Endothelial cell of umbilical vein (primary cell): Measurements from ENCODE around the gene DIO1. TPM values are rescaled to one million over a fixed set of nuclear protein-coding genes. Genes with fewer than 3 reads are reported as not detected.

Experiments used
- BruUV-seq: library from RNA; stranded (reverse); fragments of 400-500 nt; replicated peaks from 2 replicates; lab custom pipeline; 2021; lab: Mats Ljungman, UMichigan
- CTCF ChIA-PET: fragments of 300-600, 350-600 bp; sonication (Branson Sonifier 250); formaldehyde crosslinking; loops from one replicate; lab custom pipeline; 2021; ENCODE audit warnings: antibody characterized with exemption, inconsistent platforms; lab: Charles Lee
- POLR2A ChIA-PET: fragments of 300-600, 350-600 bp; sonication (Branson Sonifier 250); formaldehyde crosslinking; loops from one replicate; lab custom pipeline; 2021; ENCODE audit warnings: antibody characterized with exemption, inconsistent platforms; lab: Charles Lee
- DNase-seq: peaks from one replicate; pipeline ENCODE4 v3.0.0-alpha.2; 2011; ENCODE audit warnings: low read depth, low spot score
- FAIRE-seq: peaks from 2 replicates; lab custom pipeline; 2011; peaks lifted over from hg19 to GRCh38; lab: Jason Lieb, UNC
- H2AFZ ChIP-seq: 2 replicates; pipeline ENCODE4 v1.6.0; 2012; ENCODE audit warnings: low read depth, low read length, control low read depth, inconsistent platforms
- H3K27ac ChIP-seq: 2 replicates; pipeline ENCODE4 v1.5.1; 2011; ENCODE audit warnings: low read depth, mild to moderate bottlenecking, control low read depth, low read length, moderate library complexity; ENCODE audit not compliant: insufficient read depth
- H3K27me3 ChIP-seq, 2 experiments: 2 replicates each; pipeline versions ENCODE4 v1.6.0 to v1.6.1; 2011; ENCODE audit warnings: low read length in 2 of 2, mixed read lengths in 1 of 2; ENCODE audit not compliant: control insufficient read depth in 2 of 2, insufficient read depth in 2 of 2
- H3K36me3 ChIP-seq, 2 experiments: 2 replicates in 1 of 2; 3 replicates in 1 of 2; pipeline ENCODE4 v1.5.1; 2011; ENCODE audit warnings: low read length in 2 of 2, mild to moderate bottlenecking in 1 of 2, moderate library complexity in 1 of 2; ENCODE audit not compliant: control insufficient read depth in 2 of 2, insufficient read depth in 2 of 2; ENCODE audit errors: extremely low read depth in 1 of 2
- H3K4me1 ChIP-seq: 3 replicates; pipeline ENCODE4 v1.5.1; 2011; ENCODE audit warnings: mild to moderate bottlenecking, low read length; ENCODE audit not compliant: control insufficient read depth, insufficient read depth; ENCODE audit errors: extremely low read depth
- H3K4me2 ChIP-seq: 2 replicates; pipeline ENCODE4 v1.6.1; 2011; ENCODE audit warnings: low read length, control low read depth, mixed read lengths; ENCODE audit not compliant: insufficient read depth
- H3K4me3 ChIP-seq, 3 experiments: fragments of 200-600 bp in 1 of 3; sonication (generic), shearing (Covaris generic) in 1 of 3; replicated peaks in 1 of 3; 2 replicates each; pipeline ENCODE4 v1.5.1; 2011 to 2016; ENCODE audit warnings: control low read depth in 3 of 3, low read length in 3 of 3, mild to moderate bottlenecking in 2 of 3, inconsistent platforms in 1 of 3, low read depth in 1 of 3, moderate library complexity in 1 of 3; ENCODE audit not compliant: insufficient read depth in 1 of 3
- H3K79me2 ChIP-seq: 2 replicates; pipeline ENCODE4 v1.6.0; 2012; ENCODE audit warnings: low read length, inconsistent platforms; ENCODE audit not compliant: control insufficient read depth, insufficient read depth
- H3K9ac ChIP-seq: replicated peaks from 2 replicates; pipeline ENCODE3; 2011; ENCODE audit warnings: low read length, control low read depth; ENCODE audit not compliant: insufficient read depth; ENCODE audit errors: extremely low read depth
- H3K9me1 ChIP-seq: replicated peaks from 3 replicates; pipeline ENCODE4 v1.6.0; 2011; ENCODE audit warnings: mild to moderate bottlenecking, low read length; ENCODE audit not compliant: control insufficient read depth, insufficient read depth; ENCODE audit errors: extremely low read depth
- H3K9me3 ChIP-seq: replicated peaks from 2 replicates; pipeline ENCODE4 v1.5.1; 2012; ENCODE audit warnings: low read length, inconsistent platforms; ENCODE audit not compliant: control insufficient read depth, insufficient read depth
- H4K20me1 ChIP-seq: replicated peaks from 2 replicates; pipeline ENCODE3; 2011; ENCODE audit warnings: mild to moderate bottlenecking, low read length; ENCODE audit not compliant: control insufficient read depth, insufficient read depth; ENCODE audit errors: extremely low read depth
- EZH2 ChIP-seq: IDR thresholded peaks from 2 replicates; pipeline ENCODE4 v1.6.1; 2012; ENCODE audit warnings: borderline replicate concordance, low read depth, mild to moderate bottlenecking, moderate library complexity, low read length, inconsistent platforms; ENCODE audit not compliant: severe bottlenecking
- GATA2 ChIP-seq: IDR thresholded peaks from 2 replicates; pipeline ENCODE4 v1.7.0; 2011; ENCODE audit warnings: low read depth, mild to moderate bottlenecking, moderate library complexity, mixed read lengths, low read length; ENCODE audit not compliant: insufficient read length, insufficient read depth
- JUN ChIP-seq: IDR thresholded peaks from 2 replicates; pipeline ENCODE4 v1.6.1; 2011; ENCODE audit warnings: borderline replicate concordance, low read depth; ENCODE audit not compliant: insufficient read length, insufficient read depth
- POLR2A ChIP-seq: IDR thresholded peaks from 2 replicates; pipeline ENCODE4 v1.6.1; 2012; ENCODE audit warnings: low read depth, mild to moderate bottlenecking, control low read depth, low read length
- POLR2AphosphoS5 ChIP-seq: IDR thresholded peaks from 2 replicates; pipeline ENCODE4 v1.6.1; 2012; ENCODE audit warnings: low read depth, mild to moderate bottlenecking, control low read depth, low read length, moderate library complexity; ENCODE audit not compliant: insufficient read depth
- dilution Hi-C: fragments of 300-500 bp; cut with MboI; formaldehyde crosslinking; loops from one replicate; pipeline ENCODE4 v1.15.0; 2019; ENCODE audit warnings: low sequenced_read_pairs; ENCODE audit not compliant: extremely low pct_ligation_motif_present
- intact Hi-C: fragments of 100-400 bp; cut with micrococcal nuclease; formaldehyde crosslinking; loops from one replicate; pipeline ENCODE4 v1.10.0; 2022
- polyA plus RNA-seq, 4 experiments: library from polyadenylated mRNA; depleted of rRNA in 3 of 4; stranded (reverse) in 3 of 4; unstranded in 1 of 4; fragments of >200 nt; gene quantifications; 2 replicates each; pipeline versions ENCODE4 v1.2.1 to v1.2.3, GENCODE V29; 2011 to 2012; ENCODE audit warnings: missing spikeins in 1 of 4
- total RNA-seq: library from RNA; stranded (reverse); gene quantifications from 2 replicates; pipeline ENCODE4 v1.2.3, GENCODE V29; 2021
- TF ChIP-seq, protein P1 (sequence below), 2 donors: IDR thresholded peaks; 1 replicate in 1 of 2; 2 replicates in 1 of 2; pipeline ENCODE4 v1.5.1; 2011; ENCODE audit warnings: low read length in 2 of 2, mild to moderate bottlenecking in 2 of 2, moderate library complexity in 2 of 2, control low read depth in 1 of 2, inconsistent platforms in 1 of 2, low read depth in 1 of 2; ENCODE audit not compliant: insufficient read depth in 1 of 2; ENCODE audit errors: extremely low read depth in 1 of 2

DIO1 gene
- total and polyA plus RNA-seq, 2 donors (not counting 3 experiments of a cell fraction or from before 2014, with no cell fraction given) = not detected

DNA sequence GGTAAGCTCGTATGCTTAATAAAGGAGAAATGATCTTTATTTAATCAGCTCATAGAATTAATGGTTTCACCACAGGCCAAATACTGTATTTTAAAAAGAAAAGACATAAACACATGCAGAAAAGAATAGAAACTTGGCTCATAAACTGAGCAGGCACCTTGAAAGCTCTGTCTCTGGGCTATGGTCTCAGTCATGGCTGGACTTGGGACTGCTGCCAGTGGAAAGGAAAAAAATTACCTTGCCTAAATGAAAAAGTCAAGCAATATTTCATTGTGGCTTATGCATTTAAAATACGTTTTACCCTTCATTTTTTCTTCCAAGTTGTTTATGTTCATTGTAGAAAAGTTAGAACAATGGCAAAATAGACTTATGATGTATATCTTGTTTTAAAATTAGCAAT lies 60.1 kb downstream of the DIO1 start:
- no TSS peak for BruUV-seq
- ChIA-PET POLR2A (no interaction called here), CTCF (interaction anchor here (1.3 to 7.6 kb wide), 3 partner anchors 9 to 93 kb away, joined by 9 to 81 read pairs (median 10); partner anchors contain the start of gene IFT25)
- Histone ChIP-seq H3K79me2 (peaks cover 12% of the 10 kb centered on the region), H3K4me3 (no peak overlapping the region), H3K4me1 (peaks cover 7% of the 10 kb centered on the region), H3K27me3 (no peaks in the 10 kb centered on the region), H3K36me3 (peaks cover 10 to 13% of the 10 kb centered on the region in 2 experiments), H3K9me1 (no peaks in the 10 kb centered on the region), H3K4me2 (no peak overlapping the region), H3K9ac (no peak overlapping the region), H4K20me1 (no peaks in the 10 kb centered on the region), H2AFZ (no peak overlapping the region), H3K27ac (no peak overlapping the region), H3K9me3 (no peaks in the 10 kb centered on the region)
- dilution Hi-C loops (no loop called here), intact Hi-C loops (no loop called here)
- TF ChIP-seq POLR2A = no peak
- TF ChIP-seq GATA2 = no peak
- TF ChIP-seq, protein P1, sequence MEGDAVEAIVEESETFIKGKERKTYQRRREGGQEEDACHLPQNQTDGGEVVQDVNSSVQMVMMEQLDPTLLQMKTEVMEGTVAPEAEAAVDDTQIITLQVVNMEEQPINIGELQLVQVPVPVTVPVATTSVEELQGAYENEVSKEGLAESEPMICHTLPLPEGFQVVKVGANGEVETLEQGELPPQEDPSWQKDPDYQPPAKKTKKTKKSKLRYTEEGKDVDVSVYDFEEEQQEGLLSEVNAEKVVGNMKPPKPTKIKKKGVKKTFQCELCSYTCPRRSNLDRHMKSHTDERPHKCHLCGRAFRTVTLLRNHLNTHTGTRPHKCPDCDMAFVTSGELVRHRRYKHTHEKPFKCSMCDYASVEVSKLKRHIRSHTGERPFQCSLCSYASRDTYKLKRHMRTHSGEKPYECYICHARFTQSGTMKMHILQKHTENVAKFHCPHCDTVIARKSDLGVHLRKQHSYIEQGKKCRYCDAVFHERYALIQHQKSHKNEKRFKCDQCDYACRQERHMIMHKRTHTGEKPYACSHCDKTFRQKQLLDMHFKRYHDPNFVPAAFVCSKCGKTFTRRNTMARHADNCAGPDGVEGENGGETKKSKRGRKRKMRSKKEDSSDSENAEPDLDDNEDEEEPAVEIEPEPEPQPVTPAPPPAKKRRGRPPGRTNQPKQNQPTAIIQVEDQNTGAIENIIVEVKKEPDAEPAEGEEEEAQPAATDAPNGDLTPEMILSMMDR (IDR thresholded peaks at IDR 0.05; ENCODE audit: extremely low read depth in 1 of 2, insufficient read depth in 1 of 2, low read depth in 1 of 2, low read length in 2 of 2) = no peak
- no peak for TF ChIP-seq JUN
- no peak for TF ChIP-seq EZH2
- TF ChIP-seq POLR2AphosphoS5 = no peak
- no peak for FAIRE-seq
- no peak for DNase-seq
